ENCODE results near the gene ANO6.
"Not testable (repeated sequence)": the region's sequence is repeated elsewhere in the genome, so short reads cannot be mapped to it uniquely, and the experiment has no call there.

The ANO6 gene

DNA sequence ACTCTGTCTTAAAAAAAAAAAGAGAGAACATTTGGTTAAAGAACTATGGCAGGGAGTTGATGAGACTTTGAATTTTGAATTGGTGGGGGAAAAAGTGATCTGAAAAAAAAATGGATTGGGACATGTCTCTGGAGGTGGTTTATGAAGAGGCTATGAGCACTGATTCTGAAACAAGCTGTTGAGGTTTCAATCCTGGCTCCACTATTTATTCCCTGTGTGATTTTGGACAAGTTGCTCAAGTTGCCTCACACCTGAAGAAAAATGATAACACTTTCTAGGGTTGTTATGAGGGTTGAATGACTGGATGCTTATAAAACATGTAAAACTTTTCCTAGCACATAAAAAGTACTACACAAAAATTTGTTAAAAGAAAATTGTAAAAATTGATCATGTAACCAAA, 1.8 kb upstream of the ANO6 start:
- DNase-seq: no peak

DNA sequence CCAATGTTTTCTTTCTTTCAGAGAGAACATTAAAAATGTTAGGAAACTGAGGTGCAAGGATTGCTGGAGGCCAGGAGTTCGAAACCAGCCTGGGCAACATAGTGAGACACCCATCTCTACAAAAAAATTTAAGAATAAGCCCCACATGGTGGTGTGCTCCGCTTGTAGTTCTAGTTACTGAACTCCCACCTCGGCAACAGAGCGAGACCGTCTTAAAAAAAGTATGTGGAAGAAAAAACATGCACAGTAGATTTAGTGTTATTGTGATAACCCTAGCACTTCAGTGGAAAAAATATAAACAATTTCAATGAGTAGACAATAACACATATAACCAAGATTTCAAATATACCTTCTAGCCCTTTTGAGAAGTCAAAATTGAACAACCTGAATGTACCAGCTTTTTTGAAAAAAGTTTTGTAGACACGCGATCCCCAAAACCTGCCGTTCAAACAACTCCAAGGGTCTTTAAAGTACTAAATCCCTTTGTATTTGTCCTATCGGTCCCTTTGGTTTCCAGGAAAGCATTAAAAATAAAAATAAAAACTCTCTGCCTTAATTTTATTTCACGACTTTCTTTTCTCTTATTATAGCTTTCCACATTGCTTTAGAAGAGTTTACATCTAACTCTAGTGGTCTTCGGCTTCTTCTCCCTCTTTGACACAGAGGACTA, 1.0 kb upstream of the ANO6 start:
- DNase-seq: no peak

DNA sequence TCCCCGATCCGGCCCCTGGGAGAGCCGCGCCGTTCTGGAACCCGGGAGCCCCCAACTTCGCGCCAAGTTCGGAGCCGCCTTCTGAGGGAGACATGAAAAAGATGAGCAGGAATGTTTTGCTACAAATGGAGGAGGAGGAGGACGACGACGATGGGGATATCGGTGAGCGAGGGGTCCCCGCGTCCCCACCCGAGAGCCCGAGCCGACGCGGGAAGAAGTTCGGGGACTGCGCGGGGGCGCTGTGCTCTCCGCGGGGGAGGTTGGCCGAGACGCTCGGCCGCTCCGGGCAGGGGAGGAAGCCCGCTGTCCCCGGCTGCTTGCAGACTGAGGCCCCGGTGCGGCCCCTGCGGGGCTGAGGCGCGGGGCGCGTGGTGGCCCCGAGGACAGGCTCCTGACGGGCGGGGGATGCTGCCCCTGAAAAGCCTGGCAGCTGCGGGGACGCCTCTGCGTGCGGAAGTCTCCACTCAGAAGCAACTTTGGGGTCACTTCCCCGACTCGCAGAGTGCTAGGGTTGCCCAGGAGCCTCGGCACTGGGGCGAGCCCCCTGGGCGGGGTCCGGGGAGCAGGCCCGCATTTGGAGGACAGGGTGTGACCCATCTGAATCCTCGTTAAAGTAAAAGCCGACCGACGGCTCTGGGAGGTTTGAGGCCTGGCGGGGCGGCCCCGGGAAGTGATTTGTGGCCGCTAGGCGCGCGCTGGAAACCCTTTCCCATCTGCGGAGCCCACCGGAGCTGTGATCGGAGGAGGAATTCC, 511 bp downstream of the ANO6 start:
- peak; percentile 83 for DNase-seq

DNA sequence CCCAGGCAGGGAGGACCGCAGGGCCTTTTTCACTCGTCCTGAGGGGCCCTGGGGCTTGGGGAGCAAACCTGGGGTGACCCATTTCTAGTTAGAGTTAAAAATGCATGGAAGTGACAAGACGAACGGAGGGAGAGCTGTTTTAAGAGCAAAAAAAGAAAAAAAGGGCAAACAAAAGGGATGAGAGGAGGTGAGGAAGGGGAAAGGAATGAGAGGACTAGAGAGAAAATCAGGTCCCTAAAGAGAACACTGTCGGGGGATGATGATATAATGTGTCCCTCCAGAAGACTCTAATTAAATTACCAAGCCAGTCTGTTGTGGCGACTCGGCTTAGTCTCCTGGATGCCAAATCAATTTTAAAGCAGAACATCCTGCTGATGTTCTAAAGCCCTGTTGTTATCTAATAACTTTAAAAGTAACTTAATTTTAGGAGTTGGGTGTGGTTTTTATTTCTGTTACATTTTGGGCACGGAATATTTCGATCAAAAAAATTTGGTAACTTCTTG, 1.1 kb downstream of the ANO6 start:
- no peak for DNase-seq

DNA sequence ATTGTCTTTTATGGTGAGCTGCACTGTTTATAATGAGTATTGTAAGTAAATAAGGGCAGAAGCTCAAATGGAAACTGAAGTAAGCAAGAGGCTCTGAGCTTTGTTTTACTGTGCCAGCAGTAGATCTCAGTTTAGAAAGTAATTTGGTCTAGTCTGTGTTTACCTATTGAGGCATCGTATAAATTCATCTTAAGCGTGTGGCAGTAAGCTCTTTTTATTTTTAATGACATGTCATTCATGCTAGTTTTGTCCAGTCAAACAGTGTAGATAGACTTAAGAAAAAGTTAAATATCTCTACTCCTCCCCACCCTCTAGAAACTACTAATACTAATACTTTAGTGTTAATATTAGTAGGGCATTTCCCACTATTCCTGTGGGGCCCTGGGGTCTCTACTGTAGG, 2.0 kb downstream of the ANO6 start:
- DNase-seq: no peak

DNA sequence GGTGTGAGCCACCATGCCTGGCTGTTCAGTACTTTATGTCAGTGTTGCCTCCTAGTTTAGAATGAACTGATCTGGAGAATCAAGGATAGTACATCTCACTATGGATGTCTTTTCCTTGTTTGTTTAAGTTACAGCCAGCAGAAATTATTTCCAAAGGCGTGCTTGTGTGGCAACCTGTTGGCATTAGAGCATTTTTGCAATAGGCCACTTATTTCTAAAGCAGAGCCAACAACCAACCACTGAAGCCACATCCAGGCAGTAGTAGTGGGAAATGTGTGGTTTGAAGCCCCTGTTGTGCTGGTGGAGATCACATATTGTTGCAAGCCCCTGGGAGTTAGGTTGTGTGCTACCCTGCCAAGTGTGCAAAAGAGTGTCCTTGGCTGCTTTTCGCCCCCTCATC, 3.7 kb downstream of the ANO6 start:
- no peak for DNase-seq

DNA sequence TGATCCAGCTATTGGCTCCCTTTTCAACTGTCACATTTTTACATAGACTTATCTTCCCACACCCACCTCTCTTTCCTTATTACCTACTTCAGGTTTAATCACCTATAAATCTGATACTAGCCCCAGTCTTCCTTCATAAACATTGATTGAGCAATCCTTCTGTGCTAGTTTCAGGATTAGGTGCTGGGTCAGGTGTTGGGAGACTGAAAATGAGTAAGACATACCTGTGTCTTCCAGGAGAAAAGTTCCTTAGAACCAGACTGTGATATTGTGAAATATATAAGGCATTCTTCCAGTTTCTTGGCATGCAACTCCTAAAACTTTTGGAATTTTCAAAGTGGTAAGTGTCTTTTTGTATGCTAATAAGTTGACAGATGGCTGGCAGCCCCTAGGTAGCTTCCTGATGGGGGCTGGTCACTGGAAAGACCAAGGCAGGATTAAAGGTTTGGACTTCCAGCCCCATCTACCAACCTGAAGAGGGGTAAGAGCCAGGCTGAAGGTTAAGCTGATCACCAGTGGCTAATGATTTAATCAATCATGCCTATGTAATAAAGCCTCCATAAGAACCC, 4.6 kb downstream of the ANO6 start:
- no peak for DNase-seq

DNA sequence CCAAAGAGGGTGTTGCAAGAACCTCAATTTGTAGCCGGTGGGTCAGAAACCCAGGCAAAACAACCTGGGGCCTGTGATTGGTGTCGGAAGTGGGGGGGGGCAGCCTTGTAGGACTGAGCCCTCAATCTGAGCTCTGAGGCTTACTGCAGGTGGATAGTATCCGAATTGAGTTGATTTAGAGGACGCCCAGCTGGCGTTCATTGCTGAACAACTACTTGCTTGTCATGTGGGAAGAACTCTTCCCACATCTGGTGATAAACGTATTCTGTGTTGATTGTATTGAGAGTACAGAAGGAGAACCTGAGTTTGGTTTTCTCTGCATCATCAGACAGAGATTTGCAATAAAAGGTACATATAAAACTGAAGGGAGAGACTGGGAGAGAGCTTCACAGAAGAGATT, 5.1 kb downstream of the ANO6 start:
- no peak for DNase-seq

DNA sequence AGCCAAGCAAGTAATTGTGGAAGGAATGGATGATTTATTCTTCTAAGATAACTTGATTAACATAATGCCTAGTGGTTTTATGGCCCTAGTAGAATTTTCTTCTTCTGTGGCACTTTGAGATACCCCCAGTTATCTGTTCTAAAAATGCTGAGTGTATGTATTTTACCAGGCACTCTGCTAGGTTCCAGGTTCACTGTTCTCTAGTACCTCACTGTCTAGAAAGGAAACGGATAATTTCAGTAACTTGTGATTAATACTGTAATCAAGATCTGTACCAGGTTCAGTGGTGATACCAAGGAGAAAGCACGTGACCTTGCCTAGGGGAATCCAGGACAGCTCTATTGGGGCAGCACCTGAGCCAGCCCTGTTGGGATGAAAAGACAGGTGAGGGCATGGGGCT, 8.0 kb downstream of the ANO6 start:
- no peak for DNase-seq

DNA sequence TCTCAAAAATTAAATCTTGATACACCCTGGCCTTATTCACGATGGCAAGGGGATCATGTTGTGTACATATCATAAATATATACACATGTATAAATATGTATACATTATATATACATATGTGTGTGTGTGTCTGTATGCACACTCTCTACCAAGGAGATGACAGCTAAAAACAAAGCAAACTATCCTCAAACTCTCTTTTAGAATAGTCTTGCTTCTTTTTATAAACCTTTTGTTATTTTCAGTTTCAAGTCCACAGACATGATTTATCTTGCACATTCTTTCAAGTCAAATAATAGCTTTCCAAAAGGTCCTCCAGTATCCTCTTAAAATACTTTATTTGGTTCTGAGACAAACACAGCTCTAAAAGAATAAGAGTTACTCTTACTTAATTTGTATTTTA, 8.4 kb downstream of the ANO6 start:
- DNase-seq: no peak

DNA sequence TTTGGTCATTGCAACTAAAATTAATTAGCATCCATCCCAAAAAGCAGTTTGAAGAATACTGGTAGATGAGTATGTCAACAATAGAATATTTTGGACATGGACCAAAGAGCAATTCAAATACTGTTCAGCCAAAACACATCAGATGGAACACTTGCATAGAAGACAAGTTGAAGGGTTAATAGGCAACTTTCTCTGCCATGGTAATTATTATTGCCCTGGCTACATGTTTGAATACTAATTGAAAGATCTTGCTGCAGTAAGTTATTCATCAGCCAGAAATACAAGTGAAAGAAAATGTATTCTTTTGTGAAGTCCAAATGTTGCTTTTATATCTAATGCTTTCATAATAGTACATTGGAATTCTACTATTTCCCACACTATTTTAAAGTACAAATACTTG, 10.1 kb downstream of the ANO6 start:
- no peak for DNase-seq

DNA sequence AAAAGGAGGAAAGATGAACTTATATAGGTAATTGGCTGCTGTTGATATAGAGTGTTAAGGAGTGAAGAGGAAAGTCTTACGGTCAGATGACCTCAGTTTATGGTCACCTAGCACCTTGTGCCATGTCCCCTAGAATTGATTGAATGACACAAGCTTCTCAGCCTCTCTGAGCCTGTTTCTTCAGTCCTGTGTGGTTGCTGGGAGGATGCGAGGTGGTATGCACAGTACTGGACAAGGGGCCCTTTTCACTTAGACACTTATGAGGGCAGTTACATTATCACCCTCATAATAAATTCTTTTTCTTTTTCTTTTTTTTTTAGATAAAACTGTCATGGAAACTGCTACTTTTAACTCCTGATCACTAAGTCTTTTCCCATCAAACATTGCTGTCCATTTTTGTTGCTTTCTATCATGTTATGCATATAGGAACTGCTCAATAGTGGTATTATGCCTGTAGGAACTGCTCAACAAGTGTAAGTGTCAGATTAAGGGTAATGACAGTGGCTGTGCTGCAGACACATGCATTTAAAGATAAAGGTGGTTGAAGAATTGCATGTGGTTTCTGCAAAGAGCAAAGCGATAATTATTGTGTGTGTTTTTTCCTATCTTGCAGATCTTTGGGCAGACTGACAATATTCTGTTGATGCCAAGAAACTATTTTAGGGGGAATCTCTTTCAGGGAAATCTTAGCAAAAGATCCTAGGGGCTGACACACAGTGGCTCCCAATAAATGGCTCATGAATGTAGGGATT, 11.6 kb downstream of the ANO6 start:
- no peak for DNase-seq

DNA sequence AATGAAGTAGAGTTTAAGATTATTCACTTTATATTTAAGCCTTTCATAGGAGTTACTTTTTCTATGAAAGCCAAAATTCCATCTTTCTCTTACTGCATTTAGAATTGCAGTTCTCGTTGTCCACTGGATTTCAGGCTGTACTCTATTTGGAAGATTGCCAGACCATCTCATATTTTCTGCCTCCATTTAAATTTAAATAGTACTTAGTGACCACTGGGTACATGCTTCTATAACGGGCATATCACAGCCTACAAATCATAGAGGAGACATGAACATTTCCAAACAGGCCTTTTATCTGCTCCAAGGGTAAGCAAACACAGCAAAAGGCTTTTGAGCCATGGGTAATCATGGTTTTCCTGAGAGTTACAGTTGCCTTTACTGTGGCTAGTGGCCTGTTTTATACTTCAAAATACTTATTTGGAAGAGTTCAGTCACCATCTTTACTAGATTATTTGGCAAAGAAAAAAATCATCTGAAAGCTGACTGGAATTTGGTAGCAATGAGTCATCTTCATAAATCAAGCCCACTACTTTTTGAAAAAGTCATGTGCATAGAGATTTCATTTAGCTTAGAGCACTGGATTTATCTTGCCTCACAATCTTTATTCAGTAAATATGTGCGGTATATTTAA, 15.7 kb downstream of the ANO6 start:
- no peak for DNase-seq

DNA sequence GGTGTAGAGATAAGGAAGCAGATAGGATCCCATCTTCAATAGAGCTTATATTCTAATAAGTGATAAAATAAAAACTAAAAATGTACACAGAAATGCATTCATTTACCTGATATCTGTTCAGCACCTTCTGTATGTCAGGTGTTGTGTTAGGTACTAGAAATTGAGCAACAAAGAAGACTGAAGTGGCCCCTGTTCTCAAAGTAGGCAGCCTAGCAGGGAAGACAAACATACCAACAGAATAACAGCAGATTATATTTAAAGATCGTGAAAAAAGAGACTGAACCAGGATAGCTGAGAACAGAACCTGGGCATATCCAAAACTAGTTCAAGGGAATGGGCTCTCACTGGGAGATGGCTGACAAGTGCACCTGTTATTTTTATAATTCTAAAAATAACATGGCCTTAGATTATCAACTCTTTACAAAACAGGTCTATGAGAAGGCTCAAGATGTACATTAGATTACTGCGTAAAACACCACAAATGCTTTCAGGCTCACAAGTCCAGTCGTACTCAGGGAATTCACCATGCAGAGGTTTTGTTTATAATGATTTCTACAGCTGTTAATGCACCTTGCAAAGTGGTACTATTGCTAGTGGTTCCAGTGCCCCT, 16.4 kb downstream of the ANO6 start:
- DNase-seq: no peak

DNA sequence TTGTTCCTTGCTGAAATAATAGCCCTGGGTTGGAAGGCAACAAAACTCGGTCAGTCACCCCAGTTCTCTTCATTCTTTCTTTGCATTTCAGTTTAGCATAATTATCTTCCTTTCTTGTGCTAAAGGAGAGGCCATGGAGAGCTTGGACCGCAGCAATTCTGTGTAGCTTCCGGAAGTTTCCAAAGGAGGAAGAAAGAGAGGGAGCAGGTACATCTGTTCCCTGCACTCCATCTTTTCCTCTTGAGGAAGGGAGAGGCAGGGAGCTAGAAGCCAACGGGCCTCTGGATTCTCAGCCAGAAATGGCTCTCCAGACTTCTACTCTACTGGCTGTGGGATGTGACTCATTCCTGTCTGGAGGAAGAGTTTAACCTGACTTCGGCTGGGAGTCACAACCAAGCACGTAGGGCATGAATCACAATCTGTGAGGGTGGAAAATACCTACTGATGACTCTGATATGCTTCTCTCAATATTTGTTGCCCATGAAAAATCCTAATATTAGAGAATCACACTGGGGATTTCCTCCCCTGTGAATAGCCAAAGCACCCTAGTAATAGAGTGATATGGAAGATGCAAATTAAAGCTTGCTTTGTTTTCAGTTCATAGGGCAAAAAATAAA, 17.0 kb downstream of the ANO6 start:
- no peak for DNase-seq

DNA sequence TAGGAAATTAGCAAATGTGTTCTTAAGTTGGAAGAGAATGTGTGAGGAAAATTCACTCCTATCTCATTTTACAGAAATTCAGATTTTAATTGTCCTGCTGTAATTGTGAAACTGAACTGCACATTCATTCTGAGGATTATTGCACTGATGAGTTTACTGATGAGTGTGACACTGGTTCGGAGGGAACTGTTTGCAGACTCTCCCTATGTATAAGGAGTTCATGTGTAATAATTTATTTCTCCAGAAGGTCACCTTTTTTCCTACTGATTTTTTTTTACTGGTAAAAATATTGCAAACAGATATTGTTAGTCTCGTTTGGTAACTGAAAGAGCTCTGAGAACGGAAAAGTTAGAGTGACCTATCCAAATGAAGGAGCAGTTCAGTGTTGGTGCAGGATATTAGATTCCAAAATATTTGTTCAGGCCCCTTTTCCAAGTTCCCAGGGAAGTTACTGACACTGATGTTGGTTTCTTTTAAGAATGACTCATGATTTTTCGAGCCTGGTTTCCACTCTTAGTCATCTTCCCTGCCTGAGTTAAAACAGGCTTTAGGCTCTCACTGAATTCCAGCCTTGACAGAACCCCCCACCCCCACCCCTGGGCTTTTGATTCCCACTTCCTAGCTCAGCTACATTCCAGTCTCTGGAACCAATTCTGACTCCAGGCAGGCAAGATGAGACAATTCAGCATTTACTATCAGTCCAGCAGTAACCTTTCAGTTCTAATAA, 18.4 kb downstream of the ANO6 start:
- no peak for DNase-seq

DNA sequence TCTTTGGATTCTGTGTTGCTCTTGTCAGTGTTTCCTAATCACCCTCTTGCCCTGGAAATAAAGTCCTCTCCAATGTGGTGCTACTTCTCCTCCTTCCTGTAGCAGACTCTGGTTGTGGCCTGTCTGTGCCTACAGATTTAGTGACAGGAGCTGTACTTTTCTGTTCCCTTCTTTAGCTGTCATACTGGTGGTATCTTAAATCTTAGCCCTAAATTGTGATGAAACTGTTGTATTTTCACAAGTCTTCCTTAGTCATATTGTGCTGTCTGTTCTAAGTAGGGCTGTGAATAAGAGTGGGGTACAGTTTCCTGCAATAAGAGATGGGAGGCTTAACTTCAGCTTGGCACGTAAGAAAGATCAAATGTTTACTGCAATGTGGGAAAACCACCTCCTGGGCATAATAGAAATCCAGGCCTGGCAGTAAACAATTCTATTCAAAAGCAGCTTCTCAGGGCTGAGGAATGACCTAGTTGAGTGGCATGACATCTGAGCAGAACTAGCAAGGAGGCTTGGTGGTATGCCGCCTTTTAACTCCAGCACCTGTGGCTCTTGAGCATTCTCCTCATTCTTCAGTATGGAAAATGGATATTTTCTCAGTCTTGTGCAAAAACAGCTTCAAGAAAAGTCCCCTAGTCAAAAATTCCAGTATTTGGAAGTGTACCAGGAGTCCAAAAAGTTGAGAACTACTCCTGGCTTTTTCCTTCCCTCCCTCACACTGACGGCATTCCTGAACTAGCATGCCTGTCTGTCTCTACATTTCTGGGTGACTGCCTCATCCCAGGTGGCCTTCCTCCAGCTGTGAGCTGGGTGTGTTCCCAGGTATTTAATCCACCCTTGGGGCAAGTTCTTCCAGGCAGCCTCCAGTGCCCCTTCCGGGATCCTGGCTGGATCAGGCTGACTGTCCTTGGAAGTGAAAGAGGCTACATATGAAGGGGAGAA, 19.5 kb downstream of the ANO6 start:
- no peak for DNase-seq

DNA sequence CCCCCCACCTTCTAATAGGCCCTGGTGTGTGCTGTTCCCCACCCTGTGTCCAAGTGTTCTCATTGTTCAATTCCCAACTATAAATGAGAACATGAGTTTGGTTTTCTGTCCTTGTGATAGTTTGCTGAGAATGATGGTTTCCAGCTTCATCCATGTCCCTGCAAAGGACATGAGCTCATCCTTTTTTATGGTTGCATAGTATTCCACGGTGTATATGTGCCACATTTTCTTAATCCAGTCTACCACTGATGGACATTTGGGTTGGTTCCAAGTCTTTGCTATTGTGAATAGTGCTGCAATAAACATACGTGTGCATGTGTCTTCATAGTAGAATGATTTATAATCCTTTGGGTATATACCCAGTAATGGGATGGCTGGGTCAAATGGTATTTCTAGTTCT, 20.5 kb downstream of the ANO6 start:
- not testable (repeated sequence) for DNase-seq

DNA sequence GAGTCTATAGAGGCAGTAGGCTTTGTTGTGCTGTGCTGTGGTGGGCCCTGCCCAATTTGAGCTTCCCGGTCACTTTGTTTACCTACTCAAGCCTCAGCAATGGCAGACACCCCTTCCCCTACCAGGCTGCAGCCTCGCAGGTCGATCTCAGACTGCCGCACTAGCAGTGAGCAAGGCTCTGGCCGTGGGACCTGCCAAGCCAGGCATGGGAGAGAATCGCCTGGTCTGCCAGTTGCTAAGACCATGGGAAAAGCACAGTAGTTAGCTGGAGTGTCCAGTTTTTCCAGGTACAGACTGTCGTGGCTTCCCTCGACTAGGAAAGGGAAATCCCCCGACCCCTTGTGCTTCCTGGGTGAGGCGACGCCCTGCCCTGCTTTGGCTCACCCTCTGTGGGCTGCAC, 26.3 kb downstream of the ANO6 start:
- no peak for DNase-seq

DNA sequence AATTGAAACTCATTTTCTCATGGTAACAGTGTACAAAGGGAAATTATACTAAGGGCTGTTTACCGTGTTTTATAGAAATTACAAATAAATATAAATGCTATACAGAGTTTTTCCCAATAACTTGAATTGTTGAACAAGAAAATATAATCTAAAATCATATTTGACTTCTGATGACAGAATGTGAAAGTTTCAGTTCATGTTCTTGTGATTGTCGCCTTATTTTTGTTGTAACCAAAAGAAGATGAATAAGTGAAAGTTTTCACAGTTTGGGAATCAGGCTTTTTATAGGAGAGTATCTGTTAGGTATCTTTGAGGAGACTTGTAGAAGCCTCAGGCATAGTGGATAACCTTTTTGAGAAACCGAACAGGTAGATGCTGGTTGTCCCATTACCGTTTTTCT, 28.1 kb downstream of the ANO6 start:
- DNase-seq: no peak

Measured in activated CD8-positive, alpha-beta memory T cell treated with anti-CD3 and anti-CD28 coated beads for 24 hours (primary cell).